ENCODE data around the gene NELL1. TPM values are rescaled to one million over a fixed set of nuclear protein-coding genes. Genes with fewer than 3 reads are reported as not detected.

NELL1 gene
- total and polyA plus RNA-seq, 2 experiments from 2014 or later = 2.1 to 7.7 TPM

DNA sequence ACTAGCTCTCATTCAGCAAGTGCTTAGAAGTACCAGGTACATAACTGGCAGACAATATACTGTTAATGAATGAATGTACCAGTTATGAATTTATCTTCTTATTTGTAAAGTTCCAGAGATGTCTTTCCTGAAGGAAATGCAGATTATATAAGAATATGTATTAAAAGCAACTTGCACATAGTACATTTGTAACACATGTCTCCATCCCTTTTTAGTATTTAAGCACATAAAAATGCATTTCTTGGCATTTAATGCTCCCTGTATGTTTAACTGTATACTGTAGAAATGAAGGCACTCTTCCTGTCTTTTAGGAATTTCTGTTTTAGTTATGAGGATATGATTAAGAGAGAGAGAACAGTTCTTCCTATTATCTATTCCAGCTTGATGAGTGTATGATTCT, 241.3 kb downstream of the NELL1 start:
- Histone ChIP-seq H3K4me3 (no peak overlapping the region), H3K27me3 (no peaks in the 10 kb centered on the region), H3K9me3 (ENCODE audit: low read depth) (no peaks in the 10 kb centered on the region), H3K27ac (no peak overlapping the region), H3K4me1 (ENCODE audit: low read depth) (no peaks in the 10 kb centered on the region), H3K36me3 (no peaks in the 10 kb centered on the region)
- TF ChIP-seq, protein P1, sequence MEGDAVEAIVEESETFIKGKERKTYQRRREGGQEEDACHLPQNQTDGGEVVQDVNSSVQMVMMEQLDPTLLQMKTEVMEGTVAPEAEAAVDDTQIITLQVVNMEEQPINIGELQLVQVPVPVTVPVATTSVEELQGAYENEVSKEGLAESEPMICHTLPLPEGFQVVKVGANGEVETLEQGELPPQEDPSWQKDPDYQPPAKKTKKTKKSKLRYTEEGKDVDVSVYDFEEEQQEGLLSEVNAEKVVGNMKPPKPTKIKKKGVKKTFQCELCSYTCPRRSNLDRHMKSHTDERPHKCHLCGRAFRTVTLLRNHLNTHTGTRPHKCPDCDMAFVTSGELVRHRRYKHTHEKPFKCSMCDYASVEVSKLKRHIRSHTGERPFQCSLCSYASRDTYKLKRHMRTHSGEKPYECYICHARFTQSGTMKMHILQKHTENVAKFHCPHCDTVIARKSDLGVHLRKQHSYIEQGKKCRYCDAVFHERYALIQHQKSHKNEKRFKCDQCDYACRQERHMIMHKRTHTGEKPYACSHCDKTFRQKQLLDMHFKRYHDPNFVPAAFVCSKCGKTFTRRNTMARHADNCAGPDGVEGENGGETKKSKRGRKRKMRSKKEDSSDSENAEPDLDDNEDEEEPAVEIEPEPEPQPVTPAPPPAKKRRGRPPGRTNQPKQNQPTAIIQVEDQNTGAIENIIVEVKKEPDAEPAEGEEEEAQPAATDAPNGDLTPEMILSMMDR (IDR thresholded peaks at IDR 0.05; ENCODE audit: low read depth, low read length) = no peak
- no peak for DNase-seq (ENCODE audit: low read depth in 1 of 2, low spot score in 1 of 2)

DNA sequence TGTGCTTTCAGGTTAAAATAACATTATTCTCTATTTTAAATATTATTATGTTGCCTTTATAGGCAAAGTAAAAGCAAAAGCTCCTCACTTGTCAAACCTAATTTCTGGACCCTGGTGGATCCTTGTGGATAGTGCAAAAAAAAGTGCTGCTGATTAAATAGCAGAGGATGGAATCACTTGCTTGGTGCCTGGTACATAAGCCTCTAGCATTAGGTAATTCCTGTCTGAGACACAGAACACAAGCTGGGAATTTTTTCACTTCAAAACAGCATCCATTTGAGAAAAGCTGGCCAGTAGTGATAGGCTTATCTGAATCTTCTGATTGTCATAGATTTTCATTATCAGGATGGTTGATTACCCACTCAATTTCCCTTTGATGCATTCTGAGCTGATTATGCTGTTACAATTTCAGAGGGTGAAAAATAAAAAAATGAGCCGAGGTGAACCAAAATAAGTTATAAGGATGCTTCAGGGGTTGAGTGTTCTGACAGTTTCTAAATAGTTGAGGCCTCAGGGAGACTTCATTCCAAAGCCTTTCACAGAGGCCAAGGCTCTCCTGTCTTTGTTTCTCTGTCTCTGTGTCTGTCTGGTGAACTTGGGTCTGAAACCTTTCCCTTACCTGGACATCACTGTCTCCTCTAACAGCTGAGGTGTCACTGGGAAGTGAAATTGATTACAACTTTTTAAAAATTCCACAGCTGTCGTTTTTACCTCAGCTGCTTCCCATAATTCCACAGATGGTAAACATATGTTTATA, 242.9 kb downstream of the NELL1 start:
- Histone ChIP-seq H3K4me3 (no peak overlapping the region), H3K4me1 (ENCODE audit: low read depth) (no peaks in the 10 kb centered on the region), H3K27ac (no peak overlapping the region), H3K36me3 (no peaks in the 10 kb centered on the region), H3K27me3 (no peaks in the 10 kb centered on the region), H3K9me3 (ENCODE audit: low read depth) (no peaks in the 10 kb centered on the region)
- no peak for DNase-seq (ENCODE audit: low read depth in 1 of 2, low spot score in 1 of 2)
- TF ChIP-seq, protein P1 (IDR thresholded peaks at IDR 0.05; ENCODE audit: low read depth, low read length) = no peak

DNA sequence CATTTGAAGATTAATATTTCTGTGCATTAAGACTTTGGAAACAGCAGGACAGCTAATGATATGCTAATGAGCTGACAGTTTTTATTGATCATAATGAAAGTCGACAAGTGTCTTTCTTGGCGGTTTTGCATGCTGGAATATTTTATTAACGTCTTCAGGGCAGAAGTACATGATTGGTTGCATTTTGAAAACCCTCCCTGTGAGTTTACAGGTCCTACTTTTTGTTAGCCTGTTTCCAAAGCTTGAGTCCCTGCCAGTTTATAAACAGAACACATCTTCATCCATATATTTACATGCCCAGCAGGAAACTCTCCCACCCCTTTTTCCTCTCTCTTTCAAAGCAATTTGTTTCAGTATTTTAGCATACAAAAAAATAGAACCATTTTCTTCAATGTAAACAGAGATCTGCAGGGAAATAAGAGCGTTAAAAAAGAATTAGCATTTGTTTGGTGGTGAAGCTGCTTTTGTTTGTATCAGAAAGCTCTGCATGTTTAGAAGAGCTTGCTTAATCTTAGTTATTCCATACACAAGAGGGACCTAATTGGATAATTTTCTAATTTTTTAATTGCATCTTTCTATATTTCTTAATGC, 243.6 kb downstream of the NELL1 start:
- TF ChIP-seq, protein P1 (IDR thresholded peaks at IDR 0.05; ENCODE audit: low read depth, low read length) = no peak
- Histone ChIP-seq H3K36me3 (no peaks in the 10 kb centered on the region), H3K9me3 (ENCODE audit: low read depth) (no peaks in the 10 kb centered on the region), H3K4me1 (ENCODE audit: low read depth) (no peaks in the 10 kb centered on the region), H3K27me3 (no peaks in the 10 kb centered on the region), H3K27ac (no peak overlapping the region), H3K4me3 (no peak overlapping the region)
- DNase-seq (ENCODE audit: low read depth in 1 of 2, low spot score in 1 of 2) = no peak

DNA sequence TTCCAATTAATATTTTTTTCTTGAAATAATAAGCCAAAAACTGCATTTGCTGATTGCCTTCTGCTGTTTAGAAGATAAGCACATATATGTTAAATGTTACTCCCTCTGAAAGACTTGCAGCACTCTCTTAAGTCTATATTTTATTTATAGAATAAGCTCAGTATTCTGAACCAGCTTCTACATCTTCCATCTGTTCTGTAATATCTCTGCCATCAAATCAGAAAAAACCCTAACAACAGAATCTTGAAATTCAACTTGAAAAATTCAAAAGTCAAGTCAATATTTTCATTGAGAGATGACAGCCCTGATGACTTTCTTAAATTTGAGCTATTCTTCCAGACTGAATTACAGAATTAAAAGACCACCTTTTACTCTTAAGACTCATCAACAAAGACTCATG, 247.9 kb downstream of the NELL1 start:
- no peaks in the 10 kb centered on the region for H3K9me3 ChIP-seq (ENCODE audit: low read depth)
- TF ChIP-seq, protein P1 (IDR thresholded peaks at IDR 0.05; ENCODE audit: low read depth, low read length) = no peak
- no peak for DNase-seq (ENCODE audit: low read depth in 1 of 2, low spot score in 1 of 2)
- no peaks in the 10 kb centered on the region for H3K4me1 ChIP-seq (ENCODE audit: low read depth)
- H3K4me3 ChIP-seq = no peak overlapping the region
- H3K27me3 ChIP-seq = no peaks in the 10 kb centered on the region
- no peak overlapping the region for H3K27ac ChIP-seq
- H3K36me3 ChIP-seq = no peaks in the 10 kb centered on the region

DNA sequence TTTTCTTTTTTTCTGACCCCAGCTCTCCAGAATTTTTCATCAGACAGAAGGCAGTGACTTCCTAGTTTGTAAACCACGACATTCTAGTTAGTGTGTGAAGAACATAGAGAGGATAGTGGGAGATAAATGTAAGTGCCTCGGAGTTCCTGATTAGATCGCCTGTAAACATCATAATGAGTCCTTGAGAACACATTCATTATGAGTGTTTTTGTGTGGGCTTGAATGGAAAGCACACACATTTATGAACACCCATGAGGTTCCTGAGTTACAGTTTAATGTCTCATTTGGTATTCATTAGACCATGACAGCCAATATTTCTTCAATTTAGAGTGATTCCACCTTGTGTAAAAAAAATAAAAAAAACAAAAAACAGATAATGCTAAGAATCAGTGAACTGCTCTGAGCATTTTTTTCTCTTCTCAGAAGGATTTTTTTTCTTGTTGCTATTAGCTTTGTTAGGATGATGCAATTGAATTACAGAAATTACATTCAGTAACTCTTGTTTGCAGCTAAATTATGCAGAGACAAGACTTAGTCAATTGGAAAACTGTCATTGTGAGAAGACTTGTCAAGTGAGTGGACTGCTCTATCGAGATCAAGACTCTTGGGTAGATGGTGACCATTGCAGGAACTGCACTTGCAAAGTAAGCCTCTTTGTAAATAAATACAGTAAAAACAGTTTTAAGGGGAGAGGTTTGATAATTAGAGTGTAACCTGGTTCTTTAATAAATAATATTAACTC, 257.6 kb downstream of the NELL1 start:
- TF ChIP-seq, protein P1 (IDR thresholded peaks at IDR 0.05; ENCODE audit: low read depth, low read length) = no peak
- H3K4me1 ChIP-seq (ENCODE audit: low read depth) = no peaks in the 10 kb centered on the region
- no peaks in the 10 kb centered on the region for H3K36me3 ChIP-seq
- no peaks in the 10 kb centered on the region for H3K27me3 ChIP-seq
- no peak overlapping the region for H3K27ac ChIP-seq
- DNase-seq (ENCODE audit: low read depth in 1 of 2, low spot score in 1 of 2) = no peak
- H3K4me3 ChIP-seq = no peak overlapping the region
- no peaks in the 10 kb centered on the region for H3K9me3 ChIP-seq (ENCODE audit: low read depth)

Measured in cardiac muscle cell (in vitro differentiated cells and primary cell).